Measurements from ENCODE around the gene KRT81.
A peak's percentile ranks its signal among the peaks of the same experiment; 100 is the strongest.
"Not testable (repeated sequence)": the region's sequence is repeated elsewhere in the genome, so short reads cannot be mapped to it uniquely, and the experiment has no call there.

Gene KRT81

DNA sequence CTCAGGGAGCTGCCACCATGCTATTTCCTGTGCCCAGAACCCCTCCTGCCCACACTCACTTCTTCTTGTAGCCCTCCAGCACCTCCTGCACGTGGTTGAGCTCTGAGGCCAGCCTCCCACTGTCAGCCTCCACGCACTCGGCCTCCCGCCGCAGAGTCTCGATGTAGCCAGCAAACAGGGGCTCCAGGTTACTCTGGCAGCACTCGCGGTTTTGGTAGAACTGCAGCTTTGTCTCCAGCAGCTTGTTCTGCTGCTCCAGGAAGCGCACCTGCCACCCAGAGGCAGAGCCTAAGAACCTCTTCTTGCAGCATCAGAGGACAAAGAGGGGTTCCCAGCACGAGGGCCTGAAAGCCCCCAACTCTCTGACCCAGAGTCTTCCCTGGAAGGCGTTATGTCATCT lies 27.8 kb upstream of the KRT81 start:
- TF ChIP-seq, protein P1, sequence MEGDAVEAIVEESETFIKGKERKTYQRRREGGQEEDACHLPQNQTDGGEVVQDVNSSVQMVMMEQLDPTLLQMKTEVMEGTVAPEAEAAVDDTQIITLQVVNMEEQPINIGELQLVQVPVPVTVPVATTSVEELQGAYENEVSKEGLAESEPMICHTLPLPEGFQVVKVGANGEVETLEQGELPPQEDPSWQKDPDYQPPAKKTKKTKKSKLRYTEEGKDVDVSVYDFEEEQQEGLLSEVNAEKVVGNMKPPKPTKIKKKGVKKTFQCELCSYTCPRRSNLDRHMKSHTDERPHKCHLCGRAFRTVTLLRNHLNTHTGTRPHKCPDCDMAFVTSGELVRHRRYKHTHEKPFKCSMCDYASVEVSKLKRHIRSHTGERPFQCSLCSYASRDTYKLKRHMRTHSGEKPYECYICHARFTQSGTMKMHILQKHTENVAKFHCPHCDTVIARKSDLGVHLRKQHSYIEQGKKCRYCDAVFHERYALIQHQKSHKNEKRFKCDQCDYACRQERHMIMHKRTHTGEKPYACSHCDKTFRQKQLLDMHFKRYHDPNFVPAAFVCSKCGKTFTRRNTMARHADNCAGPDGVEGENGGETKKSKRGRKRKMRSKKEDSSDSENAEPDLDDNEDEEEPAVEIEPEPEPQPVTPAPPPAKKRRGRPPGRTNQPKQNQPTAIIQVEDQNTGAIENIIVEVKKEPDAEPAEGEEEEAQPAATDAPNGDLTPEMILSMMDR (IDR thresholded peaks at IDR 0.05; ENCODE audit: low read depth, low read length, missing control alignments) = no peak
- no peak for DNase-seq (ENCODE audit: extremely low read depth, low read depth)
- no peak overlapping the region for H3K4me3 ChIP-seq (replicated peaks; ENCODE audit: low read depth, low read length)

DNA sequence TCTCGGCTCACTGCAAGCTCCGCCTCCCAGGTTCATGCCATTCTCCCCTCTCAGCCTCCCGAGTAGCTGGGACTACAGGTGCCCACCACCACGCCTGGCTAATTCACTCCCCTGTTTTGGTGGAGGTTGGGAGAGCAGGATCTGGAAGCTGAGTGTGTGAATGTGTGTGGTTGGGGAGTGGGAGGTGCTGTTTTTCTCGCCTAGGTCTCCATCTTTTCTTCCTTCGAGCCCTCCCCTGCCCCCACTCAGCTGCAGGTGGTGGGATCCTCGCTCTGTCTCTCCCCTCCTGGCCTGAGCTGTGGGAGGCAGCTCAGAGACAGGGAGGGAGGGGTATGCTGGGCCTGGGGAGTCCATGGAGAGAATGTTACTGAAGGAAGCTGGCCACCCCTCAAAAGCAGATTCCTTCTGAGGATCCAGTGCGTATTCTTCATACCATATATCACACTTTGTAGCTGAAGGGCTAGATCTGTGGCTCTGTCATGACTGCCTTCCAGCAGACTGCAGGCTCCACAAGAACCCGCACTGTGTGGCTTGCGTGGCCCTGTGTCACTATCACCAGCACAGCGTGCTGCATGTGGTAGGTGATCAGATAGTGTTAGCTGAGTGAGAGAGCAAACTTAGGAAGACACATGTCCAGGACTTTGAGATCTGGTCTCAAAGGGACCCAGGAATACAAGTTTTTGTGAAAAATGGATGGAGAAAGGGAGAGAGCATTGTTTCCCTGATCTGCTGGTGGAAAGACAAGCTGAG lies 27.1 kb upstream of the KRT81 start:
- no peak for DNase-seq (ENCODE audit: extremely low read depth, low read depth)
- H3K4me3 ChIP-seq (replicated peaks; ENCODE audit: low read depth, low read length) = no peak overlapping the region
- TF ChIP-seq, protein P1 (IDR thresholded peaks at IDR 0.05; ENCODE audit: low read depth, low read length, missing control alignments) = no peak

DNA sequence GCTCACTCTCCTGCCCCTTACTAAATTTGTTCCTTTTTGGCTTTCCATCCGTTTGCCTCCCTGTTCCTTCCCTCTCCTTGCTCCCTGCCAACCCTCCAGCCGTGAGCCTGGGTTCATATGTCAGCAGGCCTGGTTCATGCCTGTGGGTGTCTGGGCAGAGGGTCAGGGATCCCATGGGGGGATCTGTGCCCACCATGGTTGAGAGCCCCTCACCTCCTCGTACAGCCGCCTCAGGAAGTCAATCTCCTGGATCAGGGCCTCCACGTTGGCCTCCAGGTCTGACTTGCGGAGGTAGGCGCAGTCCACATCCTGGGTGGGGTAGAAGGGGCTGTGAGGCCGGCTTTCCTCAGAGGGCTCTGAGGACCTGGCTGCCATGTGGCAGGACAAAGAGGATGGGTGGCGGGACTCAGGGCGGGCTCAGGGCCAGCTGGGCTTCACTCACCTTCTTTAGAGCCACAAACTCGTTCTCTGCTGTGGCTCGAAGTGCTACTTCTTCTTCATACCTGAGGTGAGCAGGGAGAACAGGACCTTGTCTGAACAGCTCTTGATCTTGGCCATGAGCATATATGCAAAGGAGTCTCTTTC lies 26.2 kb upstream of the KRT81 start:
- DNase-seq (ENCODE audit: extremely low read depth, low read depth) = no peak
- TF ChIP-seq, protein P1 (IDR thresholded peaks at IDR 0.05; ENCODE audit: low read depth, low read length, missing control alignments) = no peak

DNA sequence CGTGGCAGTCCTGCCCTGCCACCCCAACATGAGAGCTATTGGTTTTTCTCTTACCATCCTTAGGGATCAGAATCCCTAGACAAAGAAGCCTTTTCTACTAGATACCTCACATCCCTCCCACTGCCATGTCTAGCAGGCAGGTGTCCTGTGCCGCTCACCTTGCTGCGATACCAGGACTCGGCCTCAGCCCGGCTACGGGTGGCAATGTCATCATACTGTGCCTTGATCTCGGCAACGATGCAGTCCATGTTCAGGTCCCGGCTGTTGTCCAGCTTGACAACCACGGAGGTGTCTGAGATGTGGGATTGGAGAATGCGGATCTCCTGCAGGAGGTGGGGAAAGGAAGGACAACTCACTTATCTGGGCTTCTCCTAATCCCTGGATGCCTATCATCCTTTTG lies 25.4 kb upstream of the KRT81 start:
- TF ChIP-seq, protein P1 (IDR thresholded peaks at IDR 0.05; ENCODE audit: low read depth, low read length, missing control alignments) = no peak
- no peak for DNase-seq (ENCODE audit: extremely low read depth, low read depth)
- no peak overlapping the region for H3K4me3 ChIP-seq (replicated peaks; ENCODE audit: low read depth, low read length)

More for the DNA sequence above, 26.2 kb upstream of the KRT81 start:
- no peak overlapping the region for H3K4me3 ChIP-seq (replicated peaks; ENCODE audit: low read depth, low read length)

DNA sequence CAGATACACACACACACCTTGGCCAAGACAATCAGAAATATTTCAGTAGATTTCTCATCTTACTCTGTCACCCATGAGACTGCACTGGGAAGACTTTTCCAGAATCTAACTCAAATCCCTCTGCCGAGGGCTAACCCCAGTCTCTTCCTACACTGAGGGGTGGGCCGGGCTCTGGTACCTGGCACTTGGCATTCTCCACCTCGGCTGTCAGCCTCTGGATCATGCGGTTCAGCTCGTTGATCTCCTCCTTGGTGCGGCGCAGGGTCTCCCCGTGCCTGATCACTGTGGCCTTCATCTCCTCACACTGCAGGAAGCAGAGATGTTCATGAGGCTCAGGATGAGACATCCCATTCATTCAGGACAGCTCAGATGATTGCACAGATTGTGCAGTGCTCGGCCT lies 25.0 kb upstream of the KRT81 start:
- DNase-seq (ENCODE audit: extremely low read depth, low read depth) = no peak
- no peak overlapping the region for H3K4me3 ChIP-seq (replicated peaks; ENCODE audit: low read depth, low read length)
- TF ChIP-seq, protein P1 (IDR thresholded peaks at IDR 0.05; ENCODE audit: low read depth, low read length, missing control alignments) = no peak

DNA sequence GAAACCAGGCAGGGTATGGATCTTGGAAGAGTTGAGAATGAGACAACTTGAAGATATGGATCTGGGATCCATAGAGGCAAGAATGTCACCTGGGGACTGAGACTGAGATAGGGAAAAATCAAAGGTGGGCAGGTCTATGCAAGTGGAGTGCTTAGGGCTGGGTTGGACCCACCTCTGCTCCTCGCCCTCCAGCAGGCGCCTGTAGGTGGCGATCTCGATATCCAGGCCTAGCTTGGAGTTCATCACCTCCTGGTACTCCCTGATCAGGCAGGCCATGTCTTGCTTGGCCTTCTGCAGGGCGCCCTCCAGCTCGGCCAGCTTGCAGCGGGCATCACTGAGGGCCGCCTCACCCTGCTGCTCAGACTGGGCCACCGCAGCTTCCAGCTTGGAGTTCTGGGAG lies 24.4 kb upstream of the KRT81 start:
- DNase-seq (ENCODE audit: extremely low read depth, low read depth); H3K4me3 ChIP-seq (replicated peaks; ENCODE audit: low read depth, low read length): not testable (repeated sequence)
- TF ChIP-seq, protein P1 (IDR thresholded peaks at IDR 0.05; ENCODE audit: low read depth, low read length, missing control alignments) = peak; percentile 50
